NCI-H446 (cell line): Measurements from ENCODE around the gene PWWP2B.
"Not testable (repeated sequence)": the region's sequence is repeated elsewhere in the genome, so short reads cannot be mapped to it uniquely, and the experiment has no call there.

Experiments used
- DNase-seq, 2 experiments: peaks; one replicate each; lab custom pipeline; 2025; lab: John Stamatoyannopoulos, UW

Gene PWWP2B

DNA sequence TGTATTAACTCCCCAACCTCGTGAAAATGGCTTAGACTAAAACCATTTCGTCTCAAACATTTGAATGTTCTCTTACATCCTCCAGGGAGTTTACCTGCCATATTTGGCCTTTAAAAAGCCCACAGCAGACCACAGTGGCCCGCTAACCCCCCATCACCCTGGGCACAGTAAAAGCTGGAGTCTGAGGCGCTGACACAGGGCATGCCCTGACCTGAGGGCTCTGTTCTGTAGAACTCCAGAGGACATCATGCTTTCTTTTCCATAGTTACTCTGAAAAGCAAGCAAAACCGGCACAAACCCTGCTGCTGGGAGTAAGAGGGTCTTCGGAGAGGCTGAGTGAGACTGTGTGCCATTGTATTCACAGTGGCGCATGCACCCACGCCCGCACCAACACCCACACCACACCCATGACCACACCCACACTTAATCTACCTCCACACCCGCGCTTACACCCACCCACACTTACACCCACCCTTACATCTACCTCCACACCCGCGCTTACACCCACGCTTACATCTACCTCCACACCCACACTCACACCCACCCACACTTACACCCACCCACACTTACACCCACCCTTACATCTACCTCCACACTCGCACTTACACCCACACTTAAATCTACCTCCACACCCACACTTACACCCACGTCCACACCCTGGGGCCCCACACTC, 32.9 kb upstream of the PWWP2B start:
- DNase-seq, result no peak

GRCh38 chr10:132364594-132364970, 32.4 kb upstream of the PWWP2B start:
- no peak for DNase-seq

DNA sequence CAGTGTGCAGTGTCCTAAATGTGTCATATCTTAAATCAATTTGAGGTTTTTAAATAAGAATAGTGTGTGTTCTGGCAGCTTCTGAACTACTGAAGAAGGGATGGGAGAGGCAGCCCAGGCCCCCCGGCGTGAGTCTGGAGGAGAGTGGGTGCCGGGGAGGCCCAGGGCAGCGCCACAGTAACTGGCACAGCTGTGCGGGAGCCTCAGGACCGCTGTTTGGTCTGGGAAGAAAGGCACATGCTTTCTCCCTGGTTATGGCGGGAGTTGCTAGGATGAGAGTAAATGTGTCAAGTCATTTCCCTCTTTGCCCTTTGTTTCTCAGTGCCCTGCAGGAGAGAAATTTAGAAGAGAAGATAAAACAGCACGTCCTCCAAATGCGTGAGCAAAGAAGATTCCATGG, 31.9 kb upstream of the PWWP2B start:
- no peak for DNase-seq

DNA sequence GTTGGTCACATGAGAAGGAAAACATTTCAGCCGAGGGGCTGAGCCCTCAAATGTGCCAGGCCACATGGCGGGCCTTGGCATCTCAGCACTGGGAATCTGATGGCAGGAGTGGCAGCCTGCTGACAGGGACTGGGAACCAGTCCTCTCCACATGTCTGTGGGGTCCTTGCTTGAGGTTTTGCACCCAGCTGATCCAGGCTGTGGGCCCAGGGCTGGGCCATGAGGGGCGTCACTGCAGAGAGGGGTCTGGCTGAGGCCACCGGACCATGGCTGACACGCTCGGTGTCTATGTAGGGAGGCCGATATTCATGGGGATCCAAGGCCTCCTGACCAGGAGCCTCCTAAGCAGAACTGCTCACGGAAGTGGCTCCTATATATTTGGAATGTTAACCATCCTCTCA, 31.0 kb upstream of the PWWP2B start:
- DNase-seq, result no peak

GRCh38 chr10:132366499-132366898, 30.5 kb upstream of the PWWP2B start:
- DNase-seq, result no peak

DNA sequence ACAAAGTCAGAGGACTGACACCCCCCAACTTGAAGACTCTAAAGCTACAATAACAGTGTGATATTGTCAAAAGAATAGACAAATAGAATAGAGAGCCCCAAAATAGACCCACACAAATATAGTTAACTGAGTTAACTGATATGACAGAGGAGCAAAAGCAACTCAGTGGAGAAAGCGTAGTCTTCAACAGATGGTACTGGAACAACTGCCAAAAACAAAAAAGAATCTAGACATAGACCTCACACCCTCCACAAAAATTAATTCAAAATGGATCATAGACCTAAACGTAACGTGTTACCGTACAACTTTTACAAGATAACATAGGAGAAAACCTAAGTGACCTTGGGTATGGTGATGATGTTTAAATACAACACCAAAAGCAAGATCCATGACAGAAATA, 28.6 kb upstream of the PWWP2B start:
- DNase-seq, result no peak

- no peak for DNase-seq
These were observed 27.9 kb upstream of the PWWP2B start for GRCh38 chr10:132368881-132369635.

DNA sequence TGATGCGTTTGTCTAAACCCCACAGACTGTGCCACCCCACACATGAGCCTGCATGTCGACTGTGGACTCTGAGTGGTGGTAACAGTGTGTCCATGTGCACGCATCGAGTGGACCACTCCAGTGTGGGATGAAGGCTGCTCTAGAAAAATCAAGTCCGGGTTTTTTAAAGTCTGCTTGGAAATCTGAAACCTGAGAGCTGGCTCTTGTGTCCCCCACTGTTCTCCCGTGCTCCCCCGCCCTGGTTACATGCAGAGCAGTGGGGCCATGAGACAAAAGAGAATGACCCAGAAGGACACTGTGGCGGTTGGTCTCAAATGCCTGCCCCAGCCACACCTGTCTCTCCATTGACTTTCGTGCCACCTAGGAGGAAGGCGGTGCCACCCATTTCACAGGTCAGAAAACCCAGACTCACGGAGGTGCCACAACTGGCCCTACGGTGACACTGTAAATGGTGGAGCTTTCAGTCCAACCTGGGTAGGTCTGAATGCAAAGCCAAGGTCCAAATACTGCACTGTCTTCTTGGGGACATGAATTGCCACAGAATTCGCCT, 27.3 kb upstream of the PWWP2B start:
- DNase-seq, result no peak

GRCh38 chr10:132370426-132371340, 26.3 kb upstream of the PWWP2B start:
- DNase-seq, result no peak

GRCh38 chr10:132371641-132372081, 25.3 kb upstream of the PWWP2B start:
- no peak for DNase-seq

- no peak for DNase-seq
These were observed 24.4 kb upstream of the PWWP2B start for GRCh38 chr10:132372516-132373095.

DNA sequence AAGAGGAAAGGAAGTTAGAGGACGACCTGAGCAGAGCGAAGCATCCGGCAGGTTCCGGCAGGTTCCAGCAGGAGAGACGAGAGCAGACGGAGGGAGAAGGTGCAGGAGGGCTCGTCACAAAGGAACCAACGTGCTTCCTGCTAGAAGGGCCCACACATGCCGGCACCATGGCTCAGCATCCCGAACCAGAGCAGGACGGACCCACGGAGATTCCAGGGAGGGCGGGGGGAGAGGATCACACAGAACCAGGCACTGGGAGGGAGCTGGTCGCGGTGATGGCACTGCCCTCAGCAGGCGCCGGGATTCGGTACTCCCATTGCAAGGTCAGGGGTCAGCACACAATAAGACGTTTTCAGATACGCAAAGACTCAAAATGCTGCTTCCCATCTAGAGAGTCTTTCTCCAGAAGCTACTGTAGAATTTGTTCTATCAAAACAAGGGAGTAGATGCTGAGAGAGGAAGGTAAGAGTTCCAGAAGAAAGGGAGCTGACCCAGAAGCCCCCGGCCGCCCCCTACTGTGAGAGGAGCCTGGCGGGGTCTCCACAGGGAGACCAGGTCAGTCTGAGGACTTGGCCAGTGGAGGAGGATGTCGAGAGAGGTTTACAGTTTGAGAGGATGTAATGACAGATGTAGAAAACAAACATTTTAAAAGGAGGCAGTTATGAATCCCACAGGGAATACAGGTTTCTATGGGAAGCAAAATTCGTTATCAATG, 23.6 kb upstream of the PWWP2B start:
- DNase-seq, result no peak

GRCh38 chr10:132374176-132374575, 22.8 kb upstream of the PWWP2B start:
- no peak for DNase-seq

DNA sequence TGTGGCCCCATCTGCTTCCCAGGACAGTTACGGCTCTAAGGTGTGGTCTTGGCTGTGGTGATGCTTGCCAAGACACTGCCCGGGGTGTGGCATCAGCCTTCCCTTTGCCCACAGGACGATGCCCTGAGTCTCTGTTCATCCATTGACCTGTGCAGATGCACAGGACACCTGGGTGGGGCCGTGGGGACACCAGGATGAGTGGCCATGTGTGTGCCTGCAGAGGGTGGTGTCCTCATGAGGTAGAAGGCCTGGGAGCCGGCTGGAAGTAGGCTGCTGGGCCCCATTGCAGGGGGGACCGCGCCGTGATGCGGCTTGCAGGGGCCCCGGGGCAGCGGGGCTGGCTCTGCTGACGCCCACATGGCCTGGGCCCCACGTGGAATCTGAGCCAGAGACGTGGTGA, 22.4 kb upstream of the PWWP2B start:
- DNase-seq, result no peak

DNA sequence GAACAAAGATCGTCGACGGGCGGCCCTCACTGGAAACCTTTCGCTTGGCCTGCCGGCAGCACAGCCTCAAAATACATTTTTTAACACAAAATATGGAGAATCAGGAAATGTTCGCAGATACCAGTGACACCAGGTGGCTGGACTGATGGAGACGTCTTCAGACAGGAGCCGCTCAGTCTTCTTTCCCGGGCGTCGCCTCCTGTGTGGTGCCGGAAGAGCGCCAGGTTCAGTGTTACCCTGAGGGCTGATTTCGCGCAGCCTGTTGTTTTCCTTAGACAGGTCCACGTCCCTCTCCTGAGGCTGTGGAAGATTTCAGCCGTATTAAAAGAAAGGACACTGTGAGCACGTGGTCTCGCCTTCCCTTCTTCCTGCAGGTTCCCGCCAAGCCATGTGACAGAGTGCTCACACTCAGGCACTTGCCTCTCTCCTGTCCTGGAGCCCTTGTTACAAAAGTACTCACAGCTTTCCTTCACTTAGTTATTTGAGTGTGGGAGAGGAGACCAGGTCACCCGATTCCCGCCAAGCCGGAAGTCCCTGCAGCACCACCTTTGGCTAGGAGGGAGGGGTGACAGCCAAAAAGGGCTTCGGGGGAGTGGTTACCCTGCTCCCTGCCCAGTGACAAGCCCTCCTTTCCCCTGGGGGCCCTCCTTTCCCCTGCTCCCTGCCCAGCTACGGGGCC, 21.7 kb upstream of the PWWP2B start:
- DNase-seq, result no peak

GRCh38 chr10:132375795-132376297, 21.2 kb upstream of the PWWP2B start:
- DNase-seq, result no peak

DNA sequence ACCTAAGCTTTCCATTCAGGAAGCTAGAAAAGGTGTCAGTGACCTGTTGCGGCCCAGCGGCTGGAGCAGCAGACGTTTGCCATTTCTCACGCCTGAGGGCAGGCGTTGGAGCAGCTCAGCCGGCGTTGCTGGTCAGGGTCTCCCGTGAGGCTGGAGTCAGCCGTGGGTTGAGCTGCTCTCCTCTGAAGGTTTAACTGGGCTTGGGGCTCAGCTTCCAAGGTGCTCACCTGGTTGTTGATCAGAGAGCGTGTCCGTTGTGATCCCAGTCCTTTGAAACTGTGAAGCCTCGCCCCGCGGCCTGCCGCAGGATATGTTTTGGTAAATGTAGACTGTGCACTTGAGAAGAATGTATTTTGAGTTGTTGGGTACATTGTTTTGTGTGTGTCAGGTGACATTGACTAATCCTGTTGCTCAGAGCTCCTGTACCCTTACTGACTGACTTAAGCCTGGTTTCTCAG, 20.6 kb upstream of the PWWP2B start:
- DNase-seq, result no peak

- no peak for DNase-seq
These were observed 19.7 kb upstream of the PWWP2B start for GRCh38 chr10:132377326-132377725.

- DNase-seq, result not testable (repeated sequence)
These were observed 18.0 kb upstream of the PWWP2B start for GRCh38 chr10:132379026-132379425.

DNA sequence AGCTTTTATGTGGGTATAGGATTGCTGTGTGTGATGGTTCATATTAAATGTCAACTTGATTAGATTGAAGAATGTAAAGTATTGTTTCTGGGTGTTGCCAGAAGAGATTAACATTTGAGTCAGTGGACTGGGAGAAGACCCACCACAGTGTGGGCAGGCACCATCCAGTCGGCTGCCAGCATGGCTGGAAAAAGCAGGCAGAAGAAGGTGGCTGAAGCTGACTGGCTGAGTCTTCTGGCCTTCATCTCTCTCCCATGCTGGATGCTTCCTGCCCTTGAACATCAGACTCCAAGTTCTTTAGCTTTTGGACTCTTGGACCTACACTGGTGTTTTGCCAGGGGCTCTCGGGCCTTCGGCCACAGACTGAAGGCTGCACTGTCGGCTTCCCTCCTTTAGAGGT, 16.0 kb upstream of the PWWP2B start:
- DNase-seq, result not testable (repeated sequence)
